Activated T-cell treated with anti-CD3 and anti-CD28 coated beads, Interleukin-2, amount 50 U/mL, for 1 hour (primary cell): ENCODE measurements around the gene FMR1.

Source experiments
- DNase-seq: peaks from one replicate; pipeline ENCODE4 v3.0.0-alpha.2; 2020

The FMR1 gene

GRCh38 chrX:147917700-147918695 is 6.3 kb downstream of the FMR1 start:
- no peak for DNase-seq

- no peak for DNase-seq
Measured at GRCh38 chrX:147920161-147920666, 8.5 kb downstream of the FMR1 start.

- no peak for DNase-seq
Measured at GRCh38 chrX:147923605-147924004, 11.9 kb downstream of the FMR1 start.

- DNase-seq, result no peak
Measured at GRCh38 chrX:147927256-147927655, 15.5 kb downstream of the FMR1 start.

- no peak for DNase-seq
Measured at GRCh38 chrX:147933815-147934214, 22.1 kb downstream of the FMR1 start.

- DNase-seq, result no peak
Measured at GRCh38 chrX:147935156-147935758, 23.5 kb downstream of the FMR1 start.

- DNase-seq, result no peak
Measured at GRCh38 chrX:147945286-147945685, 33.6 kb downstream of the FMR1 start.

GRCh38 chrX:147948531-147948930 is 36.8 kb downstream of the FMR1 start:
- DNase-seq, result no peak

- no peak for DNase-seq
Measured at GRCh38 chrX:147950352-147950751, 38.6 kb downstream of the FMR1 start.

GRCh38 chrX:147953976-147954375 is 42.3 kb downstream of the FMR1 start:
- no peak for DNase-seq

- DNase-seq, result no peak
Measured at GRCh38 chrX:147957291-147957690, 45.6 kb downstream of the FMR1 start.

- no peak for DNase-seq
Measured at GRCh38 chrX:147958291-147958690, 46.6 kb downstream of the FMR1 start.

GRCh38 chrX:147960722-147961121 is 49.0 kb downstream of the FMR1 start:
- no peak for DNase-seq

- no peak for DNase-seq
Measured at GRCh38 chrX:147962476-147962875, 50.8 kb downstream of the FMR1 start.

- DNase-seq, result no peak
Measured at GRCh38 chrX:147978931-147979330, 67.2 kb downstream of the FMR1 start.

- DNase-seq, result no peak
Measured at GRCh38 chrX:147981038-147981752, 69.5 kb downstream of the FMR1 start, which contains the start of gene FMR1NB. FMR1NB (plus strand) TSS chrX:147981337; CDS start chrX:147981403, 66 bp downstream.
